TTC549 (cell line): Measurements from ENCODE around the gene C17orf78.
"Not testable (repeated sequence)": the region's sequence is repeated elsewhere in the genome, so short reads cannot be mapped to it uniquely, and the experiment has no call there.

ENCODE experiments used
- FAIRE-seq: peaks from 2 replicates; lab custom pipeline; 2012; peaks lifted over from hg19 to GRCh38; lab: Jason Lieb, UNC

The C17orf78 gene

GRCh38 chr17:37375706-37376105 lies at the start of gene C17orf78:
Gene C17orf78, plus strand, starts transcription at chr17:37375985. Its CDS starts 108 bp downstream, at chr17:37376093.
- FAIRE-seq: no peak

GRCh38 chr17:37327341-37328090 lies 48.3 kb upstream of the C17orf78 start:
- no peak for FAIRE-seq

GRCh38 chr17:37338847-37339246 lies 36.9 kb upstream of the C17orf78 start:
- FAIRE-seq: no peak

GRCh38 chr17:37339321-37339720 lies 36.5 kb upstream of the C17orf78 start:
- FAIRE-seq: no peak

- no peak for FAIRE-seq
These were observed 35.0 kb upstream of the C17orf78 start for GRCh38 chr17:37340804-37341203.

- no peak for FAIRE-seq
These were observed 33.2 kb upstream of the C17orf78 start for GRCh38 chr17:37342589-37342988.

GRCh38 chr17:37344519-37344918 lies 31.3 kb upstream of the C17orf78 start:
- FAIRE-seq: no peak

- FAIRE-seq: not testable (repeated sequence)
These were observed 28.9 kb upstream of the C17orf78 start for GRCh38 chr17:37346863-37347402.

- not testable (repeated sequence) for FAIRE-seq
These were observed 18.8 kb upstream of the C17orf78 start for GRCh38 chr17:37356796-37357569.

- FAIRE-seq: no peak
These were observed 17.5 kb upstream of the C17orf78 start for GRCh38 chr17:37358098-37358829.

GRCh38 chr17:37358830-37359681 lies 16.7 kb upstream of the C17orf78 start:
- no peak for FAIRE-seq

GRCh38 chr17:37359682-37360188 lies 16.1 kb upstream of the C17orf78 start:
- FAIRE-seq: no peak

- no peak for FAIRE-seq
These were observed 15.2 kb upstream of the C17orf78 start for GRCh38 chr17:37360632-37361031.

GRCh38 chr17:37361543-37361942 lies 14.2 kb upstream of the C17orf78 start:
- no peak for FAIRE-seq

- no peak for FAIRE-seq
These were observed 10.2 kb upstream of the C17orf78 start for GRCh38 chr17:37365589-37365988.

GRCh38 chr17:37368577-37368976 lies 7.2 kb upstream of the C17orf78 start:
- no peak for FAIRE-seq

- FAIRE-seq: no peak
These were observed 2.1 kb upstream of the C17orf78 start for GRCh38 chr17:37373530-37374159.

- FAIRE-seq: no peak
These were observed 6.3 kb downstream of the C17orf78 start for GRCh38 chr17:37382056-37382455.

GRCh38 chr17:37384560-37385149 lies 8.9 kb downstream of the C17orf78 start:
- FAIRE-seq: no peak

GRCh38 chr17:37385474-37385990 lies 9.7 kb downstream of the C17orf78 start:
- no peak for FAIRE-seq
